Colonic mucosa (tissue), 4 donors: ENCODE data around the gene DLGAP1. TPM values are rescaled to one million over a fixed set of nuclear protein-coding genes. Genes with fewer than 3 reads are reported as not detected.

Experiments used
- DNase-seq: peaks from one replicate; pipeline ENCODE4 v3.0.0-alpha.2; 2020
- H3K27ac ChIP-seq: fragments of 200-600 bp; one replicate; pipeline ENCODE4 v1.8.0; 2021
- H3K27me3 ChIP-seq: fragments of 200-600 bp; one replicate; pipeline ENCODE4 v1.8.0; 2021
- H3K36me3 ChIP-seq: fragments of 200-600 bp; one replicate; pipeline ENCODE4 v1.8.0; 2021
- H3K4me1 ChIP-seq: fragments of 200-600 bp; one replicate; pipeline ENCODE4 v1.8.0; 2021; ENCODE audit warnings: mild to moderate bottlenecking
- H3K4me3 ChIP-seq: fragments of 200-600 bp; one replicate; pipeline ENCODE4 v1.8.0; 2021
- H3K9ac ChIP-seq, 2 donors: one replicate each; pipeline ENCODE4 v1.7.0; 2013; ENCODE audit warnings: control low read depth in 2 of 2, low read depth in 2 of 2, low read length in 2 of 2
- H3K9me3 ChIP-seq: fragments of 200-600 bp; one replicate; pipeline ENCODE4 v1.8.0; 2021
- CTCF ChIP-seq: fragments of 200-600 bp; IDR thresholded peaks from one replicate; pipeline ENCODE4 v1.8.0; 2022; ENCODE audit warnings: antibody characterized with exemption, mild to moderate bottlenecking
- intact Hi-C: fragments of 100-400 bp; cut with DNase I; formaldehyde crosslinking; loops from one replicate; pipeline ENCODE4 v1.14.1; 2022
- total RNA-seq, 2 donors: library from RNA; stranded (reverse); fragmentation: NEBNext Ultra II Directional in 1 of 2; extraction: Animal tissue kit (Norgen Biotek cat#: 25700) in 1 of 2; gene quantifications; one replicate each; pipeline ENCODE4 v1.2.1, GENCODE V29; 2021
- donor health status: healthy.
- donor health status: DM: no; HTN: no; CAD: no.
- donor health status: DM: no; HTN: no; CAD: no.

DLGAP1 gene
- total RNA-seq, 2 donors from 2014 or later: 0.25 to 0.50 TPM

GRCh38 chr18:3577281-3577855 lies 877.7 kb downstream of the DLGAP1 start:
- DNase-seq: no peak
- H3K27ac ChIP-seq: no peak overlapping the region
- no peaks in the 10 kb centered on the region for H3K36me3 ChIP-seq
- no peak overlapping the region for H3K4me3 ChIP-seq
- H3K9ac ChIP-seq: no peak overlapping the region
- no peaks in the 10 kb centered on the region for H3K9me3 ChIP-seq
- H3K4me1 ChIP-seq: no peaks in the 10 kb centered on the region
- H3K27me3 ChIP-seq: no peaks in the 10 kb centered on the region
- intact Hi-C loops: no loop called here
- no peak for TF ChIP-seq CTCF

GRCh38 chr18:3572761-3573160 lies 882.3 kb downstream of the DLGAP1 start:
- Histone ChIP-seq H3K27ac (no peak overlapping the region), H3K4me1 (no peaks in the 10 kb centered on the region), H3K9ac (no peak overlapping the region), H3K9me3 (no peaks in the 10 kb centered on the region), H3K4me3 (no peak overlapping the region), H3K27me3 (no peaks in the 10 kb centered on the region), H3K36me3 (no peaks in the 10 kb centered on the region)
- no peak for TF ChIP-seq CTCF
- intact Hi-C loops: no loop called here
- no peak for DNase-seq

- H3K27ac ChIP-seq: no peak overlapping the region
- intact Hi-C loops: no loop called here
- no peaks in the 10 kb centered on the region for H3K36me3 ChIP-seq
- H3K9me3 ChIP-seq: no peaks in the 10 kb centered on the region
- TF ChIP-seq CTCF: no peak
- no peak overlapping the region for H3K4me3 ChIP-seq
- no peaks in the 10 kb centered on the region for H3K27me3 ChIP-seq
- H3K4me1 ChIP-seq: no peaks in the 10 kb centered on the region
- no peak overlapping the region for H3K9ac ChIP-seq
- no peak for DNase-seq
These were observed 888.3 kb downstream of the DLGAP1 start for GRCh38 chr18:3566851-3567250.

GRCh38 chr18:3560755-3561154 lies 894.4 kb downstream of the DLGAP1 start:
- Histone ChIP-seq H3K9ac (no peak overlapping the region), H3K9me3 (no peaks in the 10 kb centered on the region), H3K4me3 (no peak overlapping the region), H3K4me1 (no peaks in the 10 kb centered on the region), H3K27me3 (no peaks in the 10 kb centered on the region), H3K27ac (no peak overlapping the region), H3K36me3 (no peaks in the 10 kb centered on the region)
- intact Hi-C loops: no loop called here
- no peak for TF ChIP-seq CTCF
- DNase-seq: no peak

- H3K4me1 ChIP-seq: no peaks in the 10 kb centered on the region
- H3K4me3 ChIP-seq: no peak overlapping the region
- H3K36me3 ChIP-seq: no peaks in the 10 kb centered on the region
- no peak overlapping the region for H3K9ac ChIP-seq
- DNase-seq: no peak
- no peak overlapping the region for H3K27ac ChIP-seq
- TF ChIP-seq CTCF: no peak
- intact Hi-C loops: no loop called here
- no peaks in the 10 kb centered on the region for H3K27me3 ChIP-seq
- no peaks in the 10 kb centered on the region for H3K9me3 ChIP-seq
These were observed 900.2 kb downstream of the DLGAP1 start for GRCh38 chr18:3554811-3555427.
